ENCODE measurements around the gene ERRFI1.

The ERRFI1 gene

GRCh38 chr1:8043621-8044020, 17.5 kb upstream of the ERRFI1 start:
- no peak for DNase-seq

- no peak for DNase-seq
Measured at GRCh38 chr1:8042134-8042533, 16.0 kb upstream of the ERRFI1 start.

- DNase-seq: no peak
Measured at GRCh38 chr1:8040586-8040985, 14.5 kb upstream of the ERRFI1 start.

- no peak for DNase-seq
Measured at GRCh38 chr1:8039071-8039470, 13.0 kb upstream of the ERRFI1 start.

GRCh38 chr1:8035289-8035688, 9.2 kb upstream of the ERRFI1 start:
- no peak for DNase-seq

- no peak for DNase-seq
Measured at GRCh38 chr1:8033322-8033721, 7.2 kb upstream of the ERRFI1 start.

- DNase-seq: no peak
Measured at GRCh38 chr1:8032366-8032910, 6.3 kb upstream of the ERRFI1 start.

- DNase-seq: no peak
Measured at GRCh38 chr1:8031176-8031785, 5.2 kb upstream of the ERRFI1 start.

GRCh38 chr1:8028571-8028910, 2.4 kb upstream of the ERRFI1 start:
- DNase-seq: no peak

GRCh38 chr1:8027748-8028570, 1.9 kb upstream of the ERRFI1 start:
- DNase-seq: no peak

GRCh38 chr1:8026976-8027747, 1.1 kb upstream of the ERRFI1 start:
- no peak for DNase-seq

GRCh38 chr1:8025671-8026144, 401 bp downstream of the ERRFI1 start:
- no peak for DNase-seq

- no peak for DNase-seq
Measured at GRCh38 chr1:8025061-8025670, 943 bp downstream of the ERRFI1 start.

GRCh38 chr1:8024329-8024728, 1.8 kb downstream of the ERRFI1 start:
- DNase-seq: no peak

GRCh38 chr1:8023995-8024313, 2.2 kb downstream of the ERRFI1 start:
- DNase-seq: no peak

GRCh38 chr1:8023287-8023994, 2.7 kb downstream of the ERRFI1 start:
- no peak for DNase-seq

- DNase-seq: no peak
Measured at GRCh38 chr1:8022395-8023286, 3.5 kb downstream of the ERRFI1 start.

GRCh38 chr1:8021676-8022266, 4.3 kb downstream of the ERRFI1 start:
- no peak for DNase-seq

GRCh38 chr1:8020032-8020431, 6.1 kb downstream of the ERRFI1 start:
- DNase-seq: no peak

GRCh38 chr1:8019229-8019620, 6.9 kb downstream of the ERRFI1 start:
- no peak for DNase-seq
